SK-N-SH (cell line): ENCODE measurements around the gene UCK2. TPM values are rescaled to one million over a fixed set of nuclear protein-coding genes. Genes with fewer than 3 reads are reported as not detected.
A peak's percentile ranks its signal among the peaks of the same experiment; 100 is the strongest.

Experiments
- CTCF ChIA-PET: fragments of 300-600, 350-600 bp; formaldehyde crosslinking; extraction: SDS; loops from one replicate; lab custom pipeline; 2021; lab: Yijun Ruan, JAX
- POLR2A ChIA-PET: fragments of 350-600 bp; sonication (Branson Sonifier 250); formaldehyde crosslinking; extraction: SDS; loops from one replicate; lab custom pipeline; 2020; ENCODE audit warnings: antibody characterized with exemption, inconsistent platforms; lab: Yijun Ruan, JAX
- DNase-seq: peaks from one replicate; pipeline ENCODE4 v3.0.0; 2012
- H2AFZ ChIP-seq: fragments of 200-600 bp; sonication (generic); 2 replicates; pipeline ENCODE4 v1.8.1; 2016; ENCODE audit warnings: antibody characterized with exemption, mild to moderate bottlenecking, low read depth
- H3F3A ChIP-seq: fragments of 200-600 bp; sonication (generic); replicated peaks from 2 replicates; pipeline ENCODE3; 2016; ENCODE audit warnings: antibody characterized with exemption, mild to moderate bottlenecking; ENCODE audit not compliant: insufficient read depth
- H3K27ac ChIP-seq, 2 experiments: fragments of 200-500 bp in 1 of 2; fragments of 200-600 bp in 1 of 2; sonication (Bioruptor generic) in 1 of 2; sonication (generic), shearing (Covaris generic) in 1 of 2; 2 replicates each; pipeline versions ENCODE4 v1.5.1 to v1.6.1; 2014 to 2016; ENCODE audit warnings: low read depth in 2 of 2, inconsistent platforms in 1 of 2, low read length in 1 of 2, mild to moderate bottlenecking in 1 of 2, mixed read lengths in 1 of 2
- H3K27me3 ChIP-seq: fragments of 200-600 bp; sonication (generic), shearing (Covaris generic); 2 replicates; pipeline ENCODE4 v1.6.1; 2016; ENCODE audit warnings: mixed run types; ENCODE audit not compliant: insufficient read depth
- H3K36me3 ChIP-seq, 2 experiments: fragments of 200-500 bp in 1 of 2; fragments of 200-600 bp in 1 of 2; sonication (Bioruptor generic) in 1 of 2; sonication (generic) in 1 of 2; replicated peaks in 1 of 2; 2 replicates each; pipeline versions ENCODE3 to v1.5.1; 2014 to 2016; ENCODE audit warnings: low read length in 1 of 2, mild to moderate bottlenecking in 1 of 2; ENCODE audit not compliant: insufficient read depth in 2 of 2, control insufficient read depth in 1 of 2
- H3K4me1 ChIP-seq, 2 experiments: fragments of 200-500 bp in 1 of 2; fragments of 200-600 bp in 1 of 2; sonication (Bioruptor generic) in 1 of 2; sonication (generic), shearing (Covaris generic) in 1 of 2; 2 replicates each; pipeline versions ENCODE4 v1.5.1 to v1.6.1; 2014 to 2016; ENCODE audit warnings: low read depth in 1 of 2, low read length in 1 of 2, mixed run types in 1 of 2; ENCODE audit not compliant: insufficient read depth in 2 of 2, control insufficient read depth in 1 of 2
- H3K4me2 ChIP-seq: fragments of 200-600 bp; sonication (generic), shearing (Covaris generic); 2 replicates; pipeline ENCODE4 v1.6.1; 2017; ENCODE audit warnings: mixed run types
- H3K4me3 ChIP-seq, 2 experiments: fragments of 200-500 bp in 1 of 2; fragments of 200-600 bp in 1 of 2; sonication (Bioruptor generic) in 1 of 2; sonication (generic), shearing (Covaris generic) in 1 of 2; 2 replicates each; pipeline versions ENCODE4 v1.5.1 to v1.8.1; 2014 to 2016; ENCODE audit warnings: low read depth in 2 of 2, inconsistent platforms in 1 of 2, low read length in 1 of 2, mild to moderate bottlenecking in 1 of 2, mixed read lengths in 1 of 2, moderate library complexity in 1 of 2
- H3K79me2 ChIP-seq: fragments of 200-600 bp; sonication (generic); 2 replicates; pipeline ENCODE4 v1.8.1; 2017; ENCODE audit warnings: mild to moderate bottlenecking; ENCODE audit not compliant: insufficient read depth
- H3K9ac ChIP-seq: fragments of 200-600 bp; sonication (generic); 2 replicates; pipeline ENCODE4 v1.6.1; 2017; ENCODE audit warnings: mixed run types
- H3K9me2 ChIP-seq: fragments of 200-600 bp; sonication (generic); 2 replicates; pipeline ENCODE4 v1.6.1; 2017; ENCODE audit warnings: mixed run types
- H3K9me3 ChIP-seq: fragments of 200-600 bp; sonication (generic); 2 replicates; pipeline ENCODE4 v1.6.1; 2017; ENCODE audit warnings: mixed run types, mild to moderate bottlenecking, moderate library complexity
- H4K20me1 ChIP-seq: fragments of 200-600 bp; sonication (generic); 2 replicates; pipeline ENCODE4 v1.6.1; 2017; ENCODE audit warnings: mild to moderate bottlenecking, mixed run types; ENCODE audit not compliant: insufficient read depth
- EZH2phosphoT487 ChIP-seq: fragments of 200-600 bp; sonication (generic); IDR thresholded peaks from 2 replicates; pipeline ENCODE4 v1.6.1; 2017; ENCODE audit warnings: low read depth, mixed run types, mild to moderate bottlenecking, antibody characterized with exemption, moderate library complexity, borderline replicate concordance
- FOXJ3 ChIP-seq: sonication (generic); formaldehyde crosslinking; IDR thresholded peaks from 2 replicates; pipeline ENCODE4 v1.5.1; 2020; ENCODE audit warnings: mild to moderate bottlenecking, missing genetic modification reagents
- FOXM1 ChIP-seq: IDR thresholded peaks from 2 replicates; pipeline ENCODE4 v1.4.0; 2012; ENCODE audit warnings: low read depth, mild to moderate bottlenecking
- GATA2 ChIP-seq: sonication (generic); formaldehyde crosslinking; IDR thresholded peaks from 2 replicates; pipeline ENCODE4 v1.5.0; 2020; ENCODE audit warnings: mild to moderate bottlenecking, missing genetic modification reagents
- IRF3 ChIP-seq: fragments of 150-350 bp; IDR thresholded peaks from 2 replicates; pipeline ENCODE4 v1.6.1; 2016; ENCODE audit warnings: mild to moderate bottlenecking, low read depth, low read length
- MXI1 ChIP-seq: IDR thresholded peaks from 2 replicates; pipeline ENCODE4 v1.6.1; 2012; ENCODE audit warnings: mild to moderate bottlenecking, low read depth, low read length, improper control_type of control experiment
- PBX3 ChIP-seq: IDR thresholded peaks from 2 replicates; pipeline ENCODE4; 2012
- RAD21 ChIP-seq: IDR thresholded peaks from 2 replicates; pipeline ENCODE4 v1.6.1; 2012; ENCODE audit warnings: mild to moderate bottlenecking, low read length
- REST ChIP-seq: IDR thresholded peaks from 2 replicates; pipeline ENCODE4 v1.6.1; 2012; ENCODE audit warnings: mild to moderate bottlenecking, low read depth, low read length, moderate library complexity
- TCF12 ChIP-seq: IDR thresholded peaks from 2 replicates; pipeline ENCODE4 v1.4.0; 2012
- USF2 ChIP-seq: fragments of 150-350 bp; IDR thresholded peaks from 2 replicates; pipeline ENCODE4 v1.6.1; 2017; ENCODE audit warnings: antibody characterized with exemption, low read length, low read depth, borderline replicate concordance
- WGBS: methylation state at CpG from one replicate; pipeline ENCODE4 v1.1.6; 2017; ENCODE audit warnings: low lambda C conversion rate; 5-methylcytosine and 5-hydroxymethylcytosine counted together
- polyA plus RNA-seq, 3 experiments: library from polyadenylated mRNA; depleted of rRNA; stranded (reverse); fragments of >200 nt; gene quantifications; 2 replicates each; pipeline ENCODE4 v1.2.3, GENCODE V29; 2012

The UCK2 gene
- polyA plus RNA-seq, 1 of the 3 experiments (the other 2 are of a cell fraction): 53.7 TPM

- WGBS: 85% methylated on average over 10 of the region's 10 CpGs
- H3K36me3 ChIP-seq: no peaks in the 10 kb centered on the region
- DNase-seq: no peak
- H3K27ac ChIP-seq: no peak overlapping the region
- H3F3A ChIP-seq: peaks cover under 1% of the 10 kb centered on the region
- no peak overlapping the region for H3K9ac ChIP-seq
- no peak overlapping the region for H2AFZ ChIP-seq
- peaks cover 67% of the 10 kb centered on the region for H3K79me2 ChIP-seq
- H3K4me1 ChIP-seq: peaks cover 5 to 35% of the 10 kb centered on the region in 2 experiments; a peak in 2 of 4 replicates
- no peaks in the 10 kb centered on the region for H3K27me3 ChIP-seq
- peak; percentile 43; the same call in 1 of the 2 replicates for TF ChIP-seq GATA2 (CRISPR knock-in tag)
- no peak for TF ChIP-seq PBX3
- no peak for TF ChIP-seq USF2
- CTCF ChIA-PET: interaction anchor here (1.5 kb wide), 1 partner anchor 9 kb away, joined by 4 read pairs; no protein-coding TSS in a partner anchor
- no peaks in the 10 kb centered on the region for H3K9me2 ChIP-seq
- POLR2A ChIA-PET: no interaction called here
- no peak overlapping the region for H3K4me2 ChIP-seq
- H3K4me3 ChIP-seq: no peak overlapping the region
- H3K9me3 ChIP-seq: no peaks in the 10 kb centered on the region
- H4K20me1 ChIP-seq: peaks cover 21% of the 10 kb centered on the region
Observed at GRCh38 chr1:165858967-165859845, 31.8 kb downstream of the UCK2 start.

GRCh38 chr1:165860065-165860464, 32.7 kb downstream of the UCK2 start:
- H3K4me3 ChIP-seq: no peak overlapping the region
- no peaks in the 10 kb centered on the region for H3K9me2 ChIP-seq
- no peak overlapping the region for H3K9ac ChIP-seq
- no peak overlapping the region for H3K27ac ChIP-seq
- H3K9me3 ChIP-seq: no peaks in the 10 kb centered on the region
- H4K20me1 ChIP-seq: peaks cover 21% of the 10 kb centered on the region
- no peaks in the 10 kb centered on the region for H3K36me3 ChIP-seq
- peaks cover 64% of the 10 kb centered on the region for H3K79me2 ChIP-seq
- no peak overlapping the region for H3K4me2 ChIP-seq
- no peak for TF ChIP-seq FOXM1
- TF ChIP-seq IRF3: no peak
- no peak for TF ChIP-seq RAD21
- no peak for TF ChIP-seq REST
- no peak for TF ChIP-seq FOXJ3
- no peak for TF ChIP-seq EZH2phosphoT487
- no peak for TF ChIP-seq MXI1
- no peak for TF ChIP-seq TCF12
- TF ChIP-seq, all 33 proteins: peak for 0
- no peaks in the 10 kb centered on the region for H3F3A ChIP-seq
- CTCF ChIA-PET: interaction anchor here (1.5 kb wide), 1 partner anchor 10 kb away, joined by 4 read pairs; no protein-coding TSS in a partner anchor
- no peak overlapping the region for H2AFZ ChIP-seq
- H3K4me1 ChIP-seq: peaks cover 4 to 33% of the 10 kb centered on the region in 2 experiments; a peak in 1 of 4 replicates
- WGBS: 100% methylated on average over 2 of the region's 2 CpGs
- no peak for DNase-seq
- POLR2A ChIA-PET: no interaction called here
- H3K27me3 ChIP-seq: no peaks in the 10 kb centered on the region
